Measurements from ENCODE around the gene SLC2A1.

- TF ChIP-seq CTCF (IDR thresholded peaks at IDR 0.05) (no peak), POLR2A (IDR thresholded peaks at IDR 0.05) (no peak)
Measured at GRCh38 chr1:43002116-43002515, 43.4 kb upstream of the SLC2A1 start.
